ENCODE measurements around the gene PDE11A.

- no peak for TF ChIP-seq POLR2A (IDR thresholded peaks at IDR 0.05; ENCODE audit: low read length)
- no peak for TF ChIP-seq GATA1 (IDR thresholded peaks at IDR 0.05; ENCODE audit: low read depth, low read length)
Measured at GRCh38 chr2:177668617-177669016, 404.0 kb downstream of the PDE11A start.
